HCT116 (cell line): Measurements from ENCODE around the gene SEMA3G. TPM values are rescaled to one million over a fixed set of nuclear protein-coding genes. Genes with fewer than 3 reads are reported as not detected.

Experiments used
- ATAC-seq: fragments of 200-7000 bp; cut with Tn5 transposase; 2 replicates; pipeline ENCODE4 v1.9.1; 2020; ENCODE audit warnings: mild to moderate bottlenecking, moderate library complexity
- BruUV-seq: library from RNA; stranded (reverse); fragments of 400-500 nt; replicated peaks from 2 replicates; lab custom pipeline; 2021; lab: Mats Ljungman, UMichigan
- CTCF ChIA-PET: fragments of 300-600 bp; sonication (Branson Sonifier 250); formaldehyde crosslinking; loops from one replicate; lab custom pipeline; 2021; ENCODE audit warnings: antibody characterized with exemption; lab: Charles Lee
- POLR2A ChIA-PET: fragments of 300-600, 350-600 bp; sonication (Branson Sonifier 250); formaldehyde crosslinking; loops from one replicate; lab custom pipeline; 2021; ENCODE audit warnings: antibody characterized with exemption; lab: Charles Lee
- RAD21 ChIA-PET, 2 experiments: fragments of 300-600 bp; sonication (Branson Sonifier 250); formaldehyde crosslinking; loops; one replicate each; lab custom pipeline; 2023; ENCODE audit warnings: low total read pairs in 2 of 2; ENCODE audit not compliant: uncharacterized antibody in 2 of 2, unreplicated experiment in 2 of 2, low non-redundant PET in 1 of 2; lab: Charles Lee
- DNase-seq: peaks from one replicate; pipeline ENCODE4 v3.0.0-alpha.2; 2010; ENCODE audit warnings: low read depth, low spot score
- H2AFZ ChIP-seq: fragments of 200-600 bp; shearing (Covaris generic), sonication (generic); 2 replicates; pipeline ENCODE4 v1.6.1; 2017; ENCODE audit warnings: low read depth, mixed run types, mixed read lengths, antibody characterized with exemption, low read length; ENCODE audit not compliant: poor library complexity, severe bottlenecking
- H3K27ac ChIP-seq: 2 replicates; pipeline ENCODE4 v1.5.1; 2012; ENCODE audit warnings: low read depth, low read length
- H3K27me3 ChIP-seq: fragments of 200-600 bp; sonication (generic); 2 replicates; pipeline ENCODE4 v1.6.1; 2016; ENCODE audit warnings: mixed run types, low read length, mixed read lengths; ENCODE audit not compliant: insufficient read depth
- H3K36me3 ChIP-seq, 2 experiments: fragments of 200-500 bp in 1 of 2; fragments of 200-600 bp in 1 of 2; sonication (Bioruptor generic) in 1 of 2; sonication (generic) in 1 of 2; 2 replicates each; pipeline versions ENCODE4 v1.5.1 to v1.6.1; 2014 to 2016; ENCODE audit warnings: low read length in 2 of 2, inconsistent platforms in 1 of 2, mixed read lengths in 1 of 2, mixed run types in 1 of 2; ENCODE audit not compliant: insufficient read depth in 2 of 2, control insufficient read depth in 1 of 2
- H3K4me1 ChIP-seq, 2 experiments: fragments of 200-600 bp in 1 of 2; sonication (generic) in 1 of 2; 2 replicates each; pipeline versions ENCODE4 v1.5.1 to v1.6.1; 2012 to 2017; ENCODE audit warnings: low read length in 2 of 2, inconsistent platforms in 1 of 2, mild to moderate bottlenecking in 1 of 2, mixed read lengths in 1 of 2, mixed run types in 1 of 2, moderate library complexity in 1 of 2; ENCODE audit not compliant: insufficient read depth in 2 of 2, control insufficient read depth in 1 of 2
- H3K4me2 ChIP-seq: fragments of 200-600 bp; sonication (generic); 2 replicates; pipeline ENCODE4 v1.6.1; 2017; ENCODE audit warnings: mixed run types, low read length, mixed read lengths
- H3K4me3 ChIP-seq, 2 experiments: fragments of 200-600 bp in 1 of 2; sonication (generic) in 1 of 2; replicated peaks in 1 of 2; 2 replicates each; pipeline ENCODE4 v1.5.1; 2011 to 2016; ENCODE audit warnings: low read length in 2 of 2, control low read depth in 1 of 2, low read depth in 1 of 2, mild to moderate bottlenecking in 1 of 2, mixed read lengths in 1 of 2, mixed run types in 1 of 2
- H3K79me2 ChIP-seq: fragments of 200-600 bp; sonication (generic); 2 replicates; pipeline ENCODE4 v1.6.1; 2017; ENCODE audit warnings: mild to moderate bottlenecking, mixed run types, low read length, moderate library complexity, mixed read lengths; ENCODE audit not compliant: insufficient read depth
- H3K9ac ChIP-seq: fragments of 200-600 bp; sonication (generic); 2 replicates; pipeline ENCODE4 v1.6.1; 2016; ENCODE audit warnings: low read length, mixed read lengths
- H3K9me2 ChIP-seq: fragments of 200-600 bp; sonication (generic), shearing (Covaris generic); 2 replicates; pipeline ENCODE4 v1.6.1; 2017; ENCODE audit warnings: mixed run types, mild to moderate bottlenecking, moderate library complexity; ENCODE audit not compliant: insufficient read depth
- H3K9me3 ChIP-seq, 2 experiments: fragments of 200-500 bp in 1 of 2; fragments of 200-600 bp in 1 of 2; sonication (Bioruptor generic) in 1 of 2; sonication (generic) in 1 of 2; 2 replicates each; pipeline ENCODE4 v1.6.1; 2014 to 2017; ENCODE audit warnings: low read length in 2 of 2, mixed read lengths in 2 of 2, inconsistent platforms in 1 of 2, low read depth in 1 of 2, mild to moderate bottlenecking in 1 of 2, mixed run types in 1 of 2, moderate library complexity in 1 of 2; ENCODE audit not compliant: control insufficient read depth in 1 of 2, insufficient read depth in 1 of 2
- H4K20me1 ChIP-seq: fragments of 200-600 bp; sonication (generic), shearing (Covaris generic); 2 replicates; pipeline ENCODE4 v1.6.1; 2017; ENCODE audit warnings: mixed run types, mild to moderate bottlenecking, moderate library complexity; ENCODE audit not compliant: insufficient read depth
- CEBPB ChIP-seq: IDR thresholded peaks from 2 replicates; pipeline ENCODE4 v1.6.1; 2012; ENCODE audit warnings: low read depth
- EGR1 ChIP-seq: IDR thresholded peaks from 2 replicates; pipeline ENCODE4 v1.6.1; 2012; ENCODE audit warnings: low read depth
- ELF1 ChIP-seq: IDR thresholded peaks from 2 replicates; pipeline ENCODE4 v1.6.1; 2012; ENCODE audit warnings: low read depth, borderline replicate concordance
- EZH2 ChIP-seq: fragments of 200-600 bp; sonication (generic); IDR thresholded peaks from 2 replicates; pipeline ENCODE4 v1.6.1; 2017; ENCODE audit warnings: antibody characterized with exemption, mixed run types
- EZH2phosphoT487 ChIP-seq: fragments of 200-600 bp; IDR thresholded peaks from 2 replicates; pipeline ENCODE4 v1.6.1; 2018; ENCODE audit warnings: antibody characterized with exemption, borderline replicate concordance
- FOSL1 ChIP-seq: IDR thresholded peaks from 2 replicates; pipeline ENCODE4 v1.6.1; 2012; ENCODE audit warnings: low read depth
- MAX ChIP-seq: IDR thresholded peaks from 2 replicates; pipeline ENCODE4 v1.6.1; 2012
- POLR2A ChIP-seq: IDR thresholded peaks from 2 replicates; pipeline ENCODE4 v1.7.0; 2011; ENCODE audit warnings: borderline replicate concordance; ENCODE audit not compliant: insufficient read depth, insufficient read length; ENCODE audit errors: extremely low read depth
- POLR2AphosphoS5 ChIP-seq: IDR thresholded peaks from 2 replicates; pipeline ENCODE4 v1.6.1; 2011; ENCODE audit warnings: mild to moderate bottlenecking, low read depth, low read length, moderate library complexity
- RAD21 ChIP-seq: IDR thresholded peaks from 2 replicates; pipeline ENCODE4 v1.6.1; 2012; ENCODE audit warnings: low read depth, mild to moderate bottlenecking
- REST ChIP-seq: IDR thresholded peaks from 2 replicates; pipeline ENCODE4 v1.6.1; 2012; ENCODE audit warnings: low read depth
- SIN3A ChIP-seq: IDR thresholded peaks from 2 replicates; pipeline ENCODE4 v1.6.1; 2012; ENCODE audit warnings: low read depth
- SP1 ChIP-seq: IDR thresholded peaks from 2 replicates; pipeline ENCODE4 v1.6.1; 2012; ENCODE audit warnings: low read depth
- SRF ChIP-seq: IDR thresholded peaks from 2 replicates; pipeline ENCODE4 v1.6.1; 2012; ENCODE audit warnings: low read depth
- YY1 ChIP-seq: IDR thresholded peaks from 2 replicates; pipeline ENCODE4 v1.6.1; 2011; ENCODE audit warnings: low read length, low read depth, moderate library complexity, mild to moderate bottlenecking; ENCODE audit not compliant: insufficient replicate concordance; ENCODE audit errors: extremely low read depth
- ZNF274 ChIP-seq: fragments of 200-500 bp; sonication (Bioruptor generic); IDR thresholded peaks from 2 replicates; pipeline ENCODE4 v1.6.1; 2014; ENCODE audit warnings: mild to moderate bottlenecking, low read depth, low read length, inconsistent platforms
- intact Hi-C: fragments of 100-400 bp; cut with micrococcal nuclease; formaldehyde crosslinking; loops from 2 replicates; pipeline ENCODE4 v1.10.0; 2022
- total RNA-seq: library from RNA; stranded (reverse); gene quantifications from one replicate; pipeline ENCODE4 v1.2.1, GENCODE V29; 2021; ENCODE audit not compliant: unreplicated experiment

The SEMA3G gene
- total RNA-seq, 1 experiment from 2014 or later: 4.2 TPM

GRCh38 chr3:52397676-52398399 is 47.1 kb downstream of the SEMA3G start:
- TF ChIP-seq POLR2AphosphoS5 (no peak), CEBPB (no peak), POLR2A (no peak)
- no peaks in the 10 kb centered on the region for H3K9me3 ChIP-seq

GRCh38 chr3:52396907-52397591 is 47.9 kb downstream of the SEMA3G start:
- Histone ChIP-seq H3K9me2 (no peaks in the 10 kb centered on the region), H4K20me1 (no peaks in the 10 kb centered on the region), H3K4me3 (no peak overlapping the region), H3K36me3 (peaks cover 2 to 7% of the 10 kb centered on the region in 2 experiments; a peak in 3 of 4 replicates), H3K9ac (no peak overlapping the region), H3K27me3 (no peaks in the 10 kb centered on the region), H2AFZ (no peak overlapping the region), H3K4me2 (no peak overlapping the region), H3K4me1 (no peaks in the 10 kb centered on the region), H3K27ac (no peak overlapping the region), H3K9me3 (no peaks in the 10 kb centered on the region), H3K79me2 (no peaks in the 10 kb centered on the region)
- DNase-seq (no peak), ATAC-seq (no peak)
- ChIA-PET RAD21 (no interaction called here), POLR2A (no interaction called here), CTCF (no interaction called here)
- intact Hi-C loops: no loop called here
- no TSS peak for BruUV-seq
- TF ChIP-seq ZNF274: no peak
- no peak for TF ChIP-seq EGR1
- TF ChIP-seq POLR2AphosphoS5: no peak
- TF ChIP-seq SIN3A: no peak
- TF ChIP-seq SP1: no peak
- TF ChIP-seq FOSL1: no peak
- TF ChIP-seq YY1: no peak
- TF ChIP-seq ELF1: no peak
- TF ChIP-seq EZH2phosphoT487: no peak
- TF ChIP-seq RAD21: no peak
- no peak for TF ChIP-seq SRF
- TF ChIP-seq MAX: no peak
- no peak for TF ChIP-seq EZH2
- no peak for TF ChIP-seq REST

More at GRCh38 chr3:52397676-52398399, 47.1 kb downstream of the SEMA3G start:
- H3K36me3 ChIP-seq: peaks cover 2 to 14% of the 10 kb centered on the region in 2 experiments; a peak in 3 of 4 replicates
- no peaks in the 10 kb centered on the region for H4K20me1 ChIP-seq
- no peak overlapping the region for H3K4me2 ChIP-seq
- DNase-seq (no peak), ATAC-seq (0 out of 2 replicates have a peak, but pooled peaks have one; percentile 7)
- H3K9ac ChIP-seq: no peak overlapping the region
- no peak overlapping the region for H3K27ac ChIP-seq
- no TSS peak for BruUV-seq
- no peaks in the 10 kb centered on the region for H3K79me2 ChIP-seq
- intact Hi-C loops: no loop called here
- no peak overlapping the region for H3K4me3 ChIP-seq
- ChIA-PET CTCF (no interaction called here), POLR2A (no interaction called here), RAD21 (no interaction called here)
- H2AFZ ChIP-seq: no peak overlapping the region
- H3K4me1 ChIP-seq: no peaks in the 10 kb centered on the region
- H3K27me3 ChIP-seq: no peaks in the 10 kb centered on the region
- H3K9me2 ChIP-seq: no peaks in the 10 kb centered on the region
